Naive thymus-derived CD8-positive, alpha-beta T cell (primary cell): ENCODE data around the gene CXorf65. TPM values are rescaled to one million over a fixed set of nuclear protein-coding genes. Genes with fewer than 3 reads are reported as not detected.

Source experiments
- ATAC-seq, 2 donors: fragments of 150-1000 bp; cut with Tn5 transposase in 1 of 2; sonication (Bioruptor Pico), chemical (Tn5 transposase) in 1 of 2; 1 replicate in 1 of 2; 2 replicates in 1 of 2; pipeline ENCODE4 v1.10.0; 2021; ENCODE audit warnings: mild to moderate bottlenecking in 2 of 2, moderate library complexity in 2 of 2
- POLR2A ChIA-PET: fragments of 350-600 bp; sonication (Branson Sonifier 250); formaldehyde crosslinking; loops from one replicate; lab custom pipeline; 2021; ENCODE audit warnings: antibody characterized with exemption; lab: Charles Lee
- DNase-seq, 10 donors: peaks; one replicate each; pipeline versions ENCODE4 v3.0.0 to v3.0.0-alpha.2; 2020 to 2022
- H3K27ac Mint-ChIP-seq, 10 donors: one replicate each; pipeline ENCODE4 v1.8.0; 2020 to 2022; ENCODE audit warnings: mild to moderate bottlenecking in 10 of 10, mixed read lengths in 10 of 10, moderate library complexity in 4 of 10, inconsistent platforms in 1 of 10
- H3K27me3 Mint-ChIP-seq, 5 donors: one replicate each; pipeline ENCODE4 v1.8.0; 2021 to 2022; ENCODE audit warnings: mixed read lengths in 5 of 5
- H3K36me3 Mint-ChIP-seq, 3 donors: one replicate each; pipeline ENCODE4 v1.8.0; 2020 to 2022; ENCODE audit warnings: mixed read lengths in 3 of 3, mild to moderate bottlenecking in 2 of 3, inconsistent platforms in 1 of 3
- H3K4me1 Mint-ChIP-seq, 4 donors: one replicate each; pipeline ENCODE4 v1.8.0; 2021 to 2022; ENCODE audit warnings: mixed read lengths in 4 of 4
- H3K4me3 Mint-ChIP-seq, 10 donors: one replicate each; pipeline ENCODE4 v1.8.0; 2020 to 2022; ENCODE audit warnings: mild to moderate bottlenecking in 10 of 10, mixed read lengths in 10 of 10, moderate library complexity in 6 of 10, inconsistent platforms in 1 of 10
- H3K9me3 Mint-ChIP-seq, 9 donors: one replicate each; pipeline ENCODE4 v1.8.0; 2020 to 2022; ENCODE audit warnings: mixed read lengths in 9 of 9, mild to moderate bottlenecking in 3 of 9, inconsistent platforms in 1 of 9, moderate library complexity in 1 of 9
- polyA plus RNA-seq, 3 donors: library from polyadenylated mRNA; unstranded; fragments of 300-500 nt; fragmentation: Illumina TruSeq; gene quantifications; one replicate each; pipeline ENCODE4 v1.2.3, GENCODE V29; 2021
- total RNA-seq, 8 experiments: library from RNA in 2 of 8; stranded (reverse) in 2 of 8; gene quantifications; one replicate each; pipeline ENCODE4 v1.2.3 and lab custom pipeline; 2021 to 2026

CXorf65 gene
- total RNA-seq (10 to 100 TPM; 39.6 to 40.4 TPM), polyA plus RNA-seq (1 to 10 TPM in 1 of 3 donors, not detected in 2; 4.4 TPM), total RNA-seq (lab: John Stamatoyannopoulos, UW) (0 to 0.71 (median 0.36) reads per million in 6 experiments)

GRCh38 chrX:71106427-71106826, at the start of gene CXorf65:
CXorf65 (minus strand) TSS chrX:71106740; CDS start chrX:71106556, 184 bp downstream.
- Mint-ChIP-seq H3K4me3 (peak within 1 kb of the TSS; percentile 83 to 98 (median 96)), H3K27ac (peak within 1 kb of the TSS; percentile 92 to 100 (median 98)), H3K36me3 (peaks cover 15 to 54% (median 33%) of the 10 kb centered on the region in 3 donors), H3K4me1 (peaks cover 33 to 86% (median 71%) of the 10 kb centered on the region in 4 donors), H3K9me3 (no peaks in the 10 kb centered on the region), H3K27me3 (peaks cover 0 to 2% (median 0%) of the 10 kb centered on the region in 5 donors)
- POLR2A ChIA-PET: interaction anchor here (0.9 to 10.6 kb wide), 4 partner anchors 8 to 973 kb away, joined by 3 to 134 read pairs (median 8); partner anchors contain the start of genes FOXO4, IGBP1 and MED12
- no peak for DNase-seq
- ATAC-seq: peak in 1 of 2 donors; percentile 16

GRCh38 chrX:71154641-71155040, 48.1 kb upstream of the CXorf65 start:
- peaks cover 0 to 4% (median 0%) of the 10 kb centered on the region in 3 donors for H3K36me3 Mint-ChIP-seq
- no peaks in the 10 kb centered on the region for H3K9me3 Mint-ChIP-seq
- ATAC-seq: no peak
- peaks cover 10 to 12% (median 10%) of the 10 kb centered on the region in 4 donors for H3K4me1 Mint-ChIP-seq
- no peaks in the 10 kb centered on the region for H3K27me3 Mint-ChIP-seq
- H3K4me3 Mint-ChIP-seq: no peak overlapping the region
- POLR2A ChIA-PET: no interaction called here
- peak overlapping the region in 1 of 10 donors; percentile 18 for H3K27ac Mint-ChIP-seq
- no peak for DNase-seq

- Mint-ChIP-seq H3K9me3 (no peaks in the 10 kb centered on the region), H3K4me1 (peaks cover 6 to 10% (median 8%) of the 10 kb centered on the region in 4 donors), H3K27ac (no peak overlapping the region), H3K36me3 (peaks cover 0 to 4% (median 0%) of the 10 kb centered on the region in 3 donors), H3K27me3 (no peaks in the 10 kb centered on the region), H3K4me3 (no peak overlapping the region)
- ATAC-seq: no peak
- POLR2A ChIA-PET: no interaction called here
- DNase-seq: no peak
Observed at GRCh38 chrX:71154196-71154595, 47.7 kb upstream of the CXorf65 start.

- H3K36me3 Mint-ChIP-seq: peaks cover 0 to 4% (median 0%) of the 10 kb centered on the region in 3 donors
- DNase-seq: no peak
- H3K9me3 Mint-ChIP-seq: no peaks in the 10 kb centered on the region
- H3K27me3 Mint-ChIP-seq: no peaks in the 10 kb centered on the region
- H3K4me1 Mint-ChIP-seq: peaks cover 3 to 8% (median 4%) of the 10 kb centered on the region in 4 donors
- POLR2A ChIA-PET: no interaction called here
- ATAC-seq: no peak
- peak overlapping the region in 1 of 10 donors; percentile 37 for H3K27ac Mint-ChIP-seq
- H3K4me3 Mint-ChIP-seq: no peak overlapping the region
Observed at GRCh38 chrX:71151366-71151765, 44.8 kb upstream of the CXorf65 start.

- ATAC-seq: no peak
- POLR2A ChIA-PET: interaction anchor here (1.3 kb wide), 1 partner anchor 34 kb away, joined by 3 read pairs; no protein-coding TSS in a partner anchor
- no peak for DNase-seq
- Mint-ChIP-seq H3K36me3 (peaks cover 0 to 2% (median 0%) of the 10 kb centered on the region in 3 donors), H3K27ac (no peak overlapping the region), H3K27me3 (no peaks in the 10 kb centered on the region), H3K4me1 (peaks cover 7 to 17% (median 12%) of the 10 kb centered on the region in 4 donors), H3K9me3 (no peaks in the 10 kb centered on the region), H3K4me3 (no peak overlapping the region)
Observed at GRCh38 chrX:71148278-71148663, 41.7 kb upstream of the CXorf65 start.

GRCh38 chrX:71147496-71148277, 41.1 kb upstream of the CXorf65 start:
- DNase-seq (no peak), ATAC-seq (no peak)
- Mint-ChIP-seq H3K9me3 (no peaks in the 10 kb centered on the region), H3K4me1 (peaks cover 7 to 17% (median 12%) of the 10 kb centered on the region in 4 donors), H3K4me3 (no peak overlapping the region), H3K36me3 (peaks cover 0 to 6% (median 0%) of the 10 kb centered on the region in 3 donors), H3K27ac (no peak overlapping the region), H3K27me3 (no peaks in the 10 kb centered on the region)
- POLR2A ChIA-PET: no interaction called here

- DNase-seq: no peak
- Mint-ChIP-seq H3K27ac (peak within 1 kb of the TSS; percentile 52 to 86 (median 75)), H3K4me1 (peaks cover 7 to 27% (median 18%) of the 10 kb centered on the region in 4 donors), H3K9me3 (no peaks in the 10 kb centered on the region), H3K27me3 (no peaks in the 10 kb centered on the region), H3K36me3 (peaks cover 0 to 26% (median 0%) of the 10 kb centered on the region in 3 donors), H3K4me3 (peak within 1 kb of the TSS in 6 of 10 donors; percentile 33 to 82 (median 55))
- POLR2A ChIA-PET: interaction anchor here (0.6 kb wide), 1 partner anchor 43 kb away, joined by 3 read pairs; no protein-coding TSS in a partner anchor
- ATAC-seq: no peak
Observed at GRCh38 chrX:71144651-71145050, 38.1 kb upstream of the CXorf65 start, which contains the start of gene NLGN3. NLGN3 (plus strand) TSS chrX:71144841; CDS start chrX:71147750, 2,909 bp downstream.

GRCh38 chrX:71143508-71143907, 37.0 kb upstream of the CXorf65 start:
- ATAC-seq (no peak), DNase-seq (no peak)
- H3K27ac Mint-ChIP-seq: peak overlapping the region in 4 of 10 donors; percentile 41 to 86 (median 46)
- H3K27me3 Mint-ChIP-seq: no peaks in the 10 kb centered on the region
- POLR2A ChIA-PET: interaction anchor here (0.9 kb wide), 1 partner anchor 39 kb away, joined by 3 read pairs; no protein-coding TSS in a partner anchor
- H3K36me3 Mint-ChIP-seq: peaks cover 0 to 36% (median 2%) of the 10 kb centered on the region in 3 donors
- H3K4me3 Mint-ChIP-seq: no peak overlapping the region
- peaks cover 13 to 32% (median 22%) of the 10 kb centered on the region in 4 donors for H3K4me1 Mint-ChIP-seq
- no peaks in the 10 kb centered on the region for H3K9me3 Mint-ChIP-seq

GRCh38 chrX:71140440-71140839, 33.9 kb upstream of the CXorf65 start:
- H3K9me3 Mint-ChIP-seq: no peaks in the 10 kb centered on the region
- ATAC-seq: peak in 1 of 2 donors; percentile 25
- no peaks in the 10 kb centered on the region for H3K27me3 Mint-ChIP-seq
- DNase-seq: peak in 1 of 10 donors; percentile 8
- peaks cover 0 to 63% (median 2%) of the 10 kb centered on the region in 3 donors for H3K36me3 Mint-ChIP-seq
- POLR2A ChIA-PET: interaction anchor here (0.7 to 1.1 kb wide), 2 partner anchors 38 to 220 kb away, joined by 3 to 4 read pairs; no protein-coding TSS in a partner anchor
- peak overlapping the region in 8 of 10 donors; percentile 63 to 94 (median 83) for H3K27ac Mint-ChIP-seq
- peak overlapping the region in 7 of 10 donors; percentile 15 to 50 (median 42) for H3K4me3 Mint-ChIP-seq
- peaks cover 11 to 22% (median 17%) of the 10 kb centered on the region in 4 donors for H3K4me1 Mint-ChIP-seq

GRCh38 chrX:71131510-71131909, 25.0 kb upstream of the CXorf65 start:
- POLR2A ChIA-PET: interaction anchor here (0.7 to 6.4 kb wide), 4 partner anchors 18 to 49 kb away, joined by 3 to 58 read pairs (median 4); no protein-coding TSS in a partner anchor
- H3K36me3 Mint-ChIP-seq: peaks cover 0 to 82% (median 0%) of the 10 kb centered on the region in 3 donors
- no peak for ATAC-seq

GRCh38 chrX:71128915-71129765, 22.6 kb upstream of the CXorf65 start:
- Mint-ChIP-seq H3K4me1 (peaks cover 16 to 26% (median 20%) of the 10 kb centered on the region in 4 donors), H3K36me3 (peaks cover 0 to 80% (median 0%) of the 10 kb centered on the region in 3 donors), H3K9me3 (peaks cover 0 to 1% (median 0%) of the 10 kb centered on the region in 9 donors), H3K27me3 (no peaks in the 10 kb centered on the region), H3K27ac (peak overlapping the region; percentile 70 to 93 (median 84)), H3K4me3 (peak overlapping the region in 7 of 10 donors; percentile 3 to 60 (median 38))
- DNase-seq (peak; percentile 61 to 86 (median 74)), ATAC-seq (peak; percentile 94 to 95)
- POLR2A ChIA-PET: interaction anchor here (1.3 to 6.4 kb wide), 5 partner anchors 11 to 31 kb away, joined by 3 to 58 read pairs (median 8); partner anchors contain the start of genes IL2RG and MED12

More at GRCh38 chrX:71131510-71131909, 25.0 kb upstream of the CXorf65 start:
- Mint-ChIP-seq H3K27ac (peak overlapping the region in 3 of 10 donors; percentile 40 to 49 (median 42)), H3K27me3 (no peaks in the 10 kb centered on the region), H3K4me1 (peaks cover 15 to 19% (median 19%) of the 10 kb centered on the region in 4 donors), H3K9me3 (peaks cover 0 to 1% (median 0%) of the 10 kb centered on the region in 9 donors), H3K4me3 (no peak overlapping the region)
- DNase-seq: no peak
